HG02970 (cell line): ENCODE measurements around the gene ATOH8.
"Not testable (repeated sequence)": the region's sequence is repeated elsewhere in the genome, so short reads cannot be mapped to it uniquely, and the experiment has no call there.

Source experiments
- ATAC-seq: cut with Tn5 transposase; IDR thresholded peaks from one replicate; pipeline ENCODE4 v1.9.1; 2021; ENCODE audit warnings: mild to moderate bottlenecking, moderate library complexity, moderate number of reproducible peaks; ENCODE audit not compliant: unreplicated experiment, low FRiP score

ATOH8 gene

GRCh38 chr2:85813211-85813981, 59.6 kb downstream of the ATOH8 start:
- no peak for ATAC-seq

GRCh38 chr2:85813982-85814801, 60.4 kb downstream of the ATOH8 start:
- ATAC-seq = no peak

- ATAC-seq = no peak
Observed at GRCh38 chr2:85814802-85815550, 61.2 kb downstream of the ATOH8 start.

- ATAC-seq = no peak
Observed at GRCh38 chr2:85819811-85820510, 66.2 kb downstream of the ATOH8 start.

- no peak for ATAC-seq
Observed at GRCh38 chr2:85822766-85823165, 69.0 kb downstream of the ATOH8 start.

GRCh38 chr2:85823951-85824350, 70.2 kb downstream of the ATOH8 start:
- ATAC-seq = no peak

- no peak for ATAC-seq
Observed at GRCh38 chr2:85826990-85827878, 73.4 kb downstream of the ATOH8 start.

- no peak for ATAC-seq
Observed at GRCh38 chr2:85827879-85828569, 74.2 kb downstream of the ATOH8 start.

GRCh38 chr2:85828725-85829124, 74.9 kb downstream of the ATOH8 start:
- no peak for ATAC-seq

- not testable (repeated sequence) for ATAC-seq
Observed at GRCh38 chr2:85829394-85829793, 75.6 kb downstream of the ATOH8 start.

GRCh38 chr2:85830645-85831044, 76.9 kb downstream of the ATOH8 start:
- no peak for ATAC-seq

GRCh38 chr2:85831735-85832134, 77.9 kb downstream of the ATOH8 start:
- no peak for ATAC-seq

- no peak for ATAC-seq
Observed at GRCh38 chr2:85834466-85834865, 80.7 kb downstream of the ATOH8 start.
